Upper lobe of right lung (tissue), 1 donor: ENCODE results near the gene ATP10A. TPM values are rescaled to one million over a fixed set of nuclear protein-coding genes. Genes with fewer than 3 reads are reported as not detected.

Experiments
- ATAC-seq: fragments of 200-7000 bp; cut with Tn5 transposase; one replicate; pipeline ENCODE4 v1.9.1; 2020; ENCODE audit warnings: mild to moderate bottlenecking, moderate library complexity
- DNase-seq: peaks from one replicate; pipeline ENCODE4 v3.0.0-alpha.2; 2020
- H3K27ac ChIP-seq: fragments of 200-600 bp; one replicate; pipeline ENCODE4 v1.8.0; 2022
- H3K27me3 ChIP-seq: fragments of 200-600 bp; one replicate; pipeline ENCODE4 v1.8.0; 2022; ENCODE audit warnings: mild to moderate bottlenecking
- H3K36me3 ChIP-seq: fragments of 200-600 bp; one replicate; pipeline ENCODE4 v1.8.0; 2022
- H3K4me1 ChIP-seq: fragments of 200-600 bp; one replicate; pipeline ENCODE4 v1.8.0; 2022
- H3K4me3 ChIP-seq: fragments of 200-600 bp; one replicate; pipeline ENCODE4 v1.8.0; 2022; ENCODE audit warnings: mild to moderate bottlenecking
- H3K9me3 ChIP-seq: fragments of 200-600 bp; one replicate; pipeline ENCODE4 v1.8.0; 2022
- CTCF ChIP-seq: fragments of 200-600 bp; IDR thresholded peaks from one replicate; pipeline ENCODE4 v1.8.0; 2022; ENCODE audit warnings: antibody characterized with exemption
- intact Hi-C: fragments of 100-400 bp; cut with DNase I; formaldehyde crosslinking; loops from one replicate; pipeline ENCODE4 v1.11.0; 2022
- total RNA-seq: library from RNA; stranded (reverse); fragmentation: NEBNext Ultra II Directional; extraction: Animal tissue kit (Norgen Biotek cat#: 25700); gene quantifications from one replicate; pipeline ENCODE4 v1.2.1, GENCODE V29; 2021
- donor health status: DM: no; HTN: yes; CAD: no; lungs with severe emphysema.

ATP10A gene
- total RNA-seq, 1 donor from 2014 or later: 31.1 TPM

- ATAC-seq (no peak), DNase-seq (peak; percentile 22)
- Histone ChIP-seq H3K4me3 (no peak overlapping the region), H3K36me3 (peaks cover 15% of the 10 kb centered on the region), H3K27me3 (no peaks in the 10 kb centered on the region), H3K4me1 (no peaks in the 10 kb centered on the region), H3K9me3 (no peaks in the 10 kb centered on the region), H3K27ac (no peak overlapping the region)
- peak; percentile 14 for TF ChIP-seq CTCF
- intact Hi-C loops: no loop called here
These were observed 171.3 kb downstream of the ATP10A start for GRCh38 chr15:25691544-25692430.

GRCh38 chr15:25690673-25691543 lies 172.2 kb downstream of the ATP10A start:
- Histone ChIP-seq H3K9me3 (no peaks in the 10 kb centered on the region), H3K4me1 (no peaks in the 10 kb centered on the region), H3K27ac (no peak overlapping the region), H3K36me3 (peaks cover 15% of the 10 kb centered on the region), H3K27me3 (no peaks in the 10 kb centered on the region), H3K4me3 (no peak overlapping the region)
- intact Hi-C loops: no loop called here
- DNase-seq: peak; percentile 55
- ATAC-seq: peak; percentile 61
- TF ChIP-seq CTCF: no peak

- Histone ChIP-seq H3K36me3 (peaks cover 10% of the 10 kb centered on the region), H3K4me1 (no peaks in the 10 kb centered on the region), H3K27ac (no peak overlapping the region), H3K4me3 (no peak overlapping the region), H3K9me3 (no peaks in the 10 kb centered on the region), H3K27me3 (no peaks in the 10 kb centered on the region)
- intact Hi-C loops: no loop called here
- ATAC-seq (no peak), DNase-seq (peak; percentile 60)
- no peak for TF ChIP-seq CTCF
These were observed 173.5 kb downstream of the ATP10A start for GRCh38 chr15:25689592-25689991.

GRCh38 chr15:25688166-25688565 lies 175.0 kb downstream of the ATP10A start:
- no peak for TF ChIP-seq CTCF
- intact Hi-C loops: no loop called here
- H3K36me3 ChIP-seq: peaks cover under 1% of the 10 kb centered on the region
- DNase-seq: peak; percentile 35
- H3K27me3 ChIP-seq: no peaks in the 10 kb centered on the region
- no peaks in the 10 kb centered on the region for H3K4me1 ChIP-seq
- no peak overlapping the region for H3K27ac ChIP-seq
- no peaks in the 10 kb centered on the region for H3K9me3 ChIP-seq
- no peak overlapping the region for H3K4me3 ChIP-seq
- ATAC-seq: no peak

GRCh38 chr15:25687689-25688088 lies 175.4 kb downstream of the ATP10A start:
- peak; percentile 37 for DNase-seq
- Histone ChIP-seq H3K36me3 (no peaks in the 10 kb centered on the region), H3K27me3 (no peaks in the 10 kb centered on the region), H3K4me3 (no peak overlapping the region), H3K27ac (no peak overlapping the region), H3K9me3 (no peaks in the 10 kb centered on the region), H3K4me1 (no peaks in the 10 kb centered on the region)
- TF ChIP-seq CTCF: no peak
- intact Hi-C loops: no loop called here
- no peak for ATAC-seq
